B cell (primary cell): Measurements from ENCODE around the gene AEBP2.

Experiments used
- CTCF ChIP-seq: fragments of 200-600 bp; IDR thresholded peaks from one replicate; pipeline ENCODE4 v1.8.0; 2022; ENCODE audit warnings: antibody characterized with exemption, mild to moderate bottlenecking
- EZH2 ChIP-seq: IDR thresholded peaks from 2 replicates; pipeline ENCODE4 v1.6.1; 2012; ENCODE audit warnings: borderline replicate concordance, low read depth, mild to moderate bottlenecking, moderate library complexity, low read length; ENCODE audit not compliant: insufficient read depth, poor library complexity, severe bottlenecking

DNA sequence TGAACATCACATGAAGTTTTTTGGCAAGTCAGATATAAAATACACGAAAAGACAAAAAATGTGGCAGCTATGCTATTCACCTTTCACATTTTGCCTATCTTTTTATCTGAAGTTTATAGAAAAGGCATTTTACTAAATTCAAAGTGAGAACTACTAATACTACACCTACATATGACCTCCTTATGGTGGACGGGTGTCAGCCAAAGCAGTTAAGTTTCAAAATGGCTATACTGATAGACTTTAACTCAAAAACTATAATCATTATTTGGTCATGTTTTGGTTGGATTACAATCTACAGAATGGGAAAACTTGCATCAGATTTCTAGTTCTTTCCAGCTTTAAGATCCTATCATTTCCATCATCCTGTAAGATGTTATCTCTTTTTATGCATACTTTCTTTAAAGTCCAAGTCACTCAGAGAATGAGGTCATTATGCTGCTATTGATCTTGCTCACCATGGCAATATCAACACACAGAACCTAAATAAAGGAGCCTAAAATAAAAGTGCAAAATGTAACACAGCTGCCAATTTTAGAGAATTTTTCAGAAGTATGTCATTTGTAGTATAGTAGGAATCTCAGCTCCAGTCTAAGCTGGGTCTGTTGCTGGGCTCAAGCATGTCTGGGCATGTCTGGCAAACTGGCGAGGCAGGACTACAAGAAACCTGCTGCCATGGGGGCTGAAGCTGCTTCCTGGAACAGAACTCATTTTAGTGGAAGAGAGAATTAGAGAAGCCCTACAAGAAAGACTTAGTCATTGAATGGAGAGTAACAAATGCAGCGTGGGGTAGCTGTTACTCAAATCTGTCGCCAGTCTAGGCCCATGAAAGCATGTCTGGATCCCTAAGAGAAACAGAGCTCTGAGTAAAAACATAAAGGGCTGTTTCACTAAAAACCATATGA lies 7.6 kb upstream of the AEBP2 start:
- TF ChIP-seq CTCF (no peak), EZH2 (no peak)
